HG03064 (cell line): Measurements from ENCODE around the gene TTYH3.
"Not testable (repeated sequence)": the region's sequence is repeated elsewhere in the genome, so short reads cannot be mapped to it uniquely, and the experiment has no call there.

Experiments
- ATAC-seq: cut with Tn5 transposase; IDR thresholded peaks from one replicate; pipeline ENCODE4 v1.9.1; 2021; ENCODE audit warnings: low read depth; ENCODE audit not compliant: unreplicated experiment

TTYH3 gene

GRCh38 chr7:2661602-2662272, 30.0 kb downstream of the TTYH3 start:
- no peak for ATAC-seq

- no peak for ATAC-seq
Observed at GRCh38 chr7:2662273-2663120, 30.7 kb downstream of the TTYH3 start.

GRCh38 chr7:2663121-2663886, 31.5 kb downstream of the TTYH3 start:
- ATAC-seq = no peak

GRCh38 chr7:2663960-2664359, 32.2 kb downstream of the TTYH3 start:
- ATAC-seq = no peak

- no peak for ATAC-seq
Observed at GRCh38 chr7:2665359-2665791, 33.6 kb downstream of the TTYH3 start.

GRCh38 chr7:2666155-2666554, 34.4 kb downstream of the TTYH3 start:
- no peak for ATAC-seq

GRCh38 chr7:2666588-2667250, 34.9 kb downstream of the TTYH3 start:
- no peak for ATAC-seq

GRCh38 chr7:2667843-2668242, 36.1 kb downstream of the TTYH3 start:
- ATAC-seq = no peak

GRCh38 chr7:2668401-2668800, 36.6 kb downstream of the TTYH3 start:
- ATAC-seq = no peak

- no peak for ATAC-seq
Observed at GRCh38 chr7:2670171-2670570, 38.4 kb downstream of the TTYH3 start.

GRCh38 chr7:2670720-2671391, 39.1 kb downstream of the TTYH3 start:
- ATAC-seq = no peak

- not testable (repeated sequence) for ATAC-seq
Observed at GRCh38 chr7:2673214-2673613, 41.4 kb downstream of the TTYH3 start.

GRCh38 chr7:2673934-2674333, 42.1 kb downstream of the TTYH3 start:
- ATAC-seq = no peak

- no peak for ATAC-seq
Observed at GRCh38 chr7:2675256-2675764, 43.5 kb downstream of the TTYH3 start.

- ATAC-seq = not testable (repeated sequence)
Observed at GRCh38 chr7:2676576-2676975, 44.8 kb downstream of the TTYH3 start.

- ATAC-seq = not testable (repeated sequence)
Observed at GRCh38 chr7:2678454-2678853, 46.7 kb downstream of the TTYH3 start.

GRCh38 chr7:2679135-2680127, 47.6 kb downstream of the TTYH3 start:
- ATAC-seq = not testable (repeated sequence)

- ATAC-seq = no peak
Observed at GRCh38 chr7:2680256-2680655, 48.5 kb downstream of the TTYH3 start.
